Activated CD8-positive, alpha-beta T cell treated with anti-CD3 and anti-CD28 coated beads for 36 hours (primary cell): ENCODE measurements around the gene CGB2. TPM values are rescaled to one million over a fixed set of nuclear protein-coding genes. Genes with fewer than 3 reads are reported as not detected.
"Not testable (repeated sequence)": the region's sequence is repeated elsewhere in the genome, so short reads cannot be mapped to it uniquely, and the experiment has no call there.

ENCODE experiments used
- ATAC-seq: fragments of 200-7000 bp; cut with Tn5 transposase; one replicate; pipeline ENCODE4 v1.10.0; 2021; ENCODE audit warnings: mild to moderate bottlenecking, moderate library complexity
- CTCF ChIA-PET: fragments of 350-600 bp; sonication (Branson Sonifier 250); formaldehyde crosslinking; loops from one replicate; lab custom pipeline; 2021; ENCODE audit warnings: antibody characterized with exemption; lab: Charles Lee
- POLR2A ChIA-PET: fragments of 350-600 bp; sonication (Branson Sonifier 250); formaldehyde crosslinking; loops from one replicate; lab custom pipeline; 2021; ENCODE audit warnings: antibody characterized with exemption; lab: Charles Lee
- DNase-seq: peaks from one replicate; pipeline ENCODE4 v3.0.0-alpha.2; 2020
- H3K27ac Mint-ChIP-seq: one replicate; pipeline ENCODE4 v1.8.0; 2021; ENCODE audit warnings: mild to moderate bottlenecking, mixed read lengths
- H3K27me3 Mint-ChIP-seq: one replicate; pipeline ENCODE4 v1.8.0; 2021; ENCODE audit warnings: mixed read lengths
- H3K36me3 Mint-ChIP-seq: one replicate; pipeline ENCODE4 v1.8.0; 2021; ENCODE audit warnings: low read depth, mixed read lengths
- H3K4me1 Mint-ChIP-seq: one replicate; pipeline ENCODE4 v1.8.0; 2021; ENCODE audit warnings: low read depth, mixed read lengths
- H3K4me3 Mint-ChIP-seq: one replicate; pipeline ENCODE4 v1.8.0; 2021; ENCODE audit warnings: mild to moderate bottlenecking, moderate library complexity, mixed read lengths
- H3K9me3 Mint-ChIP-seq: one replicate; pipeline ENCODE4 v1.8.0; 2021; ENCODE audit warnings: mixed read lengths
- intact Hi-C: fragments of 100-400 bp; cut with micrococcal nuclease; formaldehyde crosslinking; loops from one replicate; pipeline ENCODE4 v1.10.0; 2022
- total RNA-seq, 2 experiments: library from RNA; stranded (reverse); gene quantifications; one replicate each; pipeline ENCODE4 v1.2.3, GENCODE V29; 2021
- TF ChIP-seq, protein P1 (sequence below): fragments of 200-600 bp; IDR thresholded peaks from one replicate; pipeline ENCODE4 v1.8.0; 2022; ENCODE audit warnings: antibody characterized with exemption, mild to moderate bottlenecking

Gene CGB2
- not detected for total RNA-seq

- POLR2A ChIA-PET = not testable (repeated sequence)
Observed at GRCh38 chr19:49031642-49032301, at the start of gene CGB2. Gene CGB2 (plus strand): TSS chr19:49031890. CDS start chr19:49032096, 206 bp downstream.

GRCh38 chr19:48982280-48982679, 49.4 kb upstream of the CGB2 start:
- POLR2A ChIA-PET = interaction anchor here (1.4 kb wide), 1 partner anchor 11 kb away, joined by 6 read pairs; the partner anchor contains the start of genes GYS1 and RUVBL2
- peaks cover 41% of the 10 kb centered on the region for H3K36me3 Mint-ChIP-seq

More at GRCh38 chr19:49031642-49032301, at the start of gene CGB2:
- TF ChIP-seq, protein P1, sequence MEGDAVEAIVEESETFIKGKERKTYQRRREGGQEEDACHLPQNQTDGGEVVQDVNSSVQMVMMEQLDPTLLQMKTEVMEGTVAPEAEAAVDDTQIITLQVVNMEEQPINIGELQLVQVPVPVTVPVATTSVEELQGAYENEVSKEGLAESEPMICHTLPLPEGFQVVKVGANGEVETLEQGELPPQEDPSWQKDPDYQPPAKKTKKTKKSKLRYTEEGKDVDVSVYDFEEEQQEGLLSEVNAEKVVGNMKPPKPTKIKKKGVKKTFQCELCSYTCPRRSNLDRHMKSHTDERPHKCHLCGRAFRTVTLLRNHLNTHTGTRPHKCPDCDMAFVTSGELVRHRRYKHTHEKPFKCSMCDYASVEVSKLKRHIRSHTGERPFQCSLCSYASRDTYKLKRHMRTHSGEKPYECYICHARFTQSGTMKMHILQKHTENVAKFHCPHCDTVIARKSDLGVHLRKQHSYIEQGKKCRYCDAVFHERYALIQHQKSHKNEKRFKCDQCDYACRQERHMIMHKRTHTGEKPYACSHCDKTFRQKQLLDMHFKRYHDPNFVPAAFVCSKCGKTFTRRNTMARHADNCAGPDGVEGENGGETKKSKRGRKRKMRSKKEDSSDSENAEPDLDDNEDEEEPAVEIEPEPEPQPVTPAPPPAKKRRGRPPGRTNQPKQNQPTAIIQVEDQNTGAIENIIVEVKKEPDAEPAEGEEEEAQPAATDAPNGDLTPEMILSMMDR = peak; percentile 66
- intact Hi-C loops, H3K4me1 Mint-ChIP-seq, H3K4me3 Mint-ChIP-seq, H3K27me3 Mint-ChIP-seq, H3K27ac Mint-ChIP-seq, H3K36me3 Mint-ChIP-seq, CTCF ChIA-PET, H3K9me3 Mint-ChIP-seq: not testable (repeated sequence)
- ATAC-seq (peak; percentile 94), DNase-seq (peak; percentile 85)

DNA sequence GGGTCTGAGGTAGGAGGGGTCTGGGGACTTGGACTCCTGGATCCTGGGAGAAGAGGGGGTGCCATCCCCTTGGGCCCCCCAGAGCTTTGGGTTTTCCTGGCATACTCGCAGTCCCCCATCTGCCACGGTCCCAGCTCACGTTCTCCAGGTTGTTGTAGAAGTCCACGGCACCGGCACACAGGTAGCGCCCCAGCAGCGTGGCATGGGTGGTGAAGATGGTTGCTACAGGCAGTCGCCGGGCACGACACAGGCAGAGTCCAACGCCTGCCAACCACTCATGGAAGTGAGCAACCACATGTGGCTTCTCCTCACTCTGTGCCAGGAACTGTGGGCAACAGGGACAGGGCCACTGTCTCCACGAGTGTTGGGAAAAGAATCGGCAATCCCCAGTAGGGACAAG, 46.0 kb upstream of the CGB2 start:
- H3K27ac Mint-ChIP-seq = no peak overlapping the region
- intact Hi-C loops = no loop called here
- no peaks in the 10 kb centered on the region for H3K9me3 Mint-ChIP-seq
- no peak overlapping the region for H3K4me3 Mint-ChIP-seq
- POLR2A ChIA-PET = no interaction called here
- H3K36me3 Mint-ChIP-seq = peaks cover 47% of the 10 kb centered on the region
- no peaks in the 10 kb centered on the region for H3K27me3 Mint-ChIP-seq
- no peak for DNase-seq
- no peak for ATAC-seq
- TF ChIP-seq, protein P1 = no peak
- peaks cover 19% of the 10 kb centered on the region for H3K4me1 Mint-ChIP-seq
- CTCF ChIA-PET = interaction anchor here (2.2 kb wide), 1 partner anchor 15 kb away, joined by 11 read pairs; no protein-coding TSS in a partner anchor

More at GRCh38 chr19:48982280-48982679, 49.4 kb upstream of the CGB2 start:
- no peaks in the 10 kb centered on the region for H3K27me3 Mint-ChIP-seq
- H3K9me3 Mint-ChIP-seq = no peaks in the 10 kb centered on the region
- H3K4me3 Mint-ChIP-seq = no peak overlapping the region
- CTCF ChIA-PET = interaction anchor here (0.6 to 10.0 kb wide), 4 partner anchors 11 to 17 kb away, joined by 3 to 101 read pairs (median 5); partner anchors contain the start of genes GYS1 and RUVBL2
- TF ChIP-seq, protein P1 = no peak
- H3K27ac Mint-ChIP-seq = no peak overlapping the region
- H3K4me1 Mint-ChIP-seq = peaks cover 22% of the 10 kb centered on the region
- ATAC-seq = no peak
- intact Hi-C loops = no loop called here
- no peak for DNase-seq

DNA sequence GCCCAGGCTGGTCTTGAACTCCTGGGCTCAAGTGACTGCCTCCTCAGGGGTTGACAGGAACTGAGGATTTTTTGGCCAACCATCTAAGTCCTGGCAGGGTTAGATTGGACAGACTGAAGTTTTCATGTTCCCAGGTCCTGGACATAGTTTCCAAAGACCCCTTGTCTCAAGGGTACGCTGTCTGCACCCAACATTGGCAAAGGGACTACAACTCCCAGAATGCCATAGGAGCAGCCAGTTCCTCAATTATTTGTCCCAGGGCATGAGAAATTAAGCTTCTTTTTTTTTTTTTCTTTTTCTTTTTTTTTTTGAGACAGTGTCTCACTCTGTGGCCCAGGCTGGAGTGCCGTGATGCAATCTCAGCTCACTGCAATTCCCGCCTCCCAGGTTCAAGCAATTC, 45.5 kb upstream of the CGB2 start:
- ChIA-PET CTCF (interaction anchor here (1.8 to 2.2 kb wide), 2 partner anchors 12 to 16 kb away, joined by 4 to 11 read pairs; no protein-coding TSS in a partner anchor), POLR2A (interaction anchor here (1.0 to 1.3 kb wide), 3 partner anchors 10 to 108 kb away, joined by 3 read pairs; no protein-coding TSS in a partner anchor)
- intact Hi-C loops = no loop called here
- Mint-ChIP-seq H3K27me3 (no peaks in the 10 kb centered on the region), H3K36me3 (peaks cover 51% of the 10 kb centered on the region), H3K9me3 (no peaks in the 10 kb centered on the region), H3K4me3 (no peak overlapping the region), H3K4me1 (peaks cover 23% of the 10 kb centered on the region), H3K27ac (no peak overlapping the region)
- no peak for ATAC-seq
- DNase-seq = no peak
- TF ChIP-seq, protein P1 = no peak

DNA sequence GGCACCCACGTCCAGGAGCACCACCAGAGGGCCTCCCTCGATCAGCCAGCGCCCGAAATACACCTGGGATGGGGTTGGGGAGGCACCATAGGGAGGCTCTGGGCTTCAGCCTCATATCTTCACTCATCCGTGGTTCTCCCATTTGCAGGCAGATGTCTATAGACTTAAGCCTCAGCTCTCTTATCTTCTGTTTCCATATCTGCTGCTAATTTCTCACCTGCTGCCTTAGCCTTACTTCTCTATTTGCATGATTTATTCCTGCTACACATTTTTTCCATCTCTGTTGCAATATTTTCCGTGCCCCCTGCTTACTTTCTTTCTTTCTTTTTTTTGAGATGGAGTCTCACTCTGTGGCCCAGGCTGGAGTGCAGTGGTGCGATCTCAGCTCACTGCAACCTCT, 44.4 kb upstream of the CGB2 start:
- TF ChIP-seq, protein P1 = no peak
- POLR2A ChIA-PET = interaction anchor here (1.0 to 1.3 kb wide), 2 partner anchors 8 to 21 kb away, joined by 3 read pairs; no protein-coding TSS in a partner anchor
- Mint-ChIP-seq H3K4me3 (no peak overlapping the region), H3K36me3 (peaks cover 46% of the 10 kb centered on the region), H3K9me3 (no peaks in the 10 kb centered on the region), H3K4me1 (peaks cover 29% of the 10 kb centered on the region), H3K27me3 (no peaks in the 10 kb centered on the region), H3K27ac (peak overlapping the region; percentile 70)
- intact Hi-C loops = no loop called here
- ATAC-seq (peak; percentile 44), DNase-seq (no peak)
- CTCF ChIA-PET = interaction anchor here (1.8 to 2.2 kb wide), 2 partner anchors 11 to 17 kb away, joined by 4 to 11 read pairs; no protein-coding TSS in a partner anchor
